ENCODE data around the gene LRRC17.
"Not testable (repeated sequence)": the region's sequence is repeated elsewhere in the genome, so short reads cannot be mapped to it uniquely, and the experiment has no call there.

The LRRC17 gene

GRCh38 chr7:102942181-102942866 is 29.5 kb downstream of the LRRC17 start:
- no peak for DNase-seq (ENCODE audit: low read depth, low spot score)

GRCh38 chr7:102942868-102943267 is 30.1 kb downstream of the LRRC17 start:
- no peak for DNase-seq (ENCODE audit: low read depth, low spot score)

GRCh38 chr7:102943423-102944169 is 30.8 kb downstream of the LRRC17 start:
- no peak for DNase-seq (ENCODE audit: low read depth, low spot score)

- no peak for DNase-seq (ENCODE audit: low read depth, low spot score)
These were observed 31.4 kb downstream of the LRRC17 start for GRCh38 chr7:102944241-102944640.

GRCh38 chr7:102951839-102952238 is 39.0 kb downstream of the LRRC17 start:
- no peak for DNase-seq (ENCODE audit: low read depth, low spot score)

- DNase-seq (ENCODE audit: low read depth, low spot score): no peak
These were observed 40.6 kb downstream of the LRRC17 start for GRCh38 chr7:102953406-102953805.

- DNase-seq (ENCODE audit: low read depth, low spot score): not testable (repeated sequence)
These were observed 41.6 kb downstream of the LRRC17 start for GRCh38 chr7:102954359-102954758.

- DNase-seq (ENCODE audit: low read depth, low spot score): not testable (repeated sequence)
These were observed 45.2 kb downstream of the LRRC17 start for GRCh38 chr7:102958004-102958403.

GRCh38 chr7:102961993-102962392 is 49.2 kb downstream of the LRRC17 start:
- DNase-seq (ENCODE audit: low read depth, low spot score): not testable (repeated sequence)

GRCh38 chr7:102966465-102966864 is 53.7 kb downstream of the LRRC17 start:
- DNase-seq (ENCODE audit: low read depth, low spot score): no peak

- no peak for DNase-seq (ENCODE audit: low read depth, low spot score)
These were observed 55.0 kb downstream of the LRRC17 start for GRCh38 chr7:102967798-102968197.

GRCh38 chr7:102973096-102973802 is 60.4 kb downstream of the LRRC17 start:
- DNase-seq (ENCODE audit: low read depth, low spot score): no peak

- DNase-seq (ENCODE audit: low read depth, low spot score): no peak
These were observed 61.8 kb downstream of the LRRC17 start for GRCh38 chr7:102974366-102975236.

- no peak for DNase-seq (ENCODE audit: low read depth, low spot score)
These were observed 63.1 kb downstream of the LRRC17 start for GRCh38 chr7:102975854-102976253.

GRCh38 chr7:102976493-102976892 is 63.7 kb downstream of the LRRC17 start:
- DNase-seq (ENCODE audit: low read depth, low spot score): no peak

GRCh38 chr7:102977586-102977985 is 64.8 kb downstream of the LRRC17 start:
- not testable (repeated sequence) for DNase-seq (ENCODE audit: low read depth, low spot score)

GRCh38 chr7:102978284-102978683 is 65.5 kb downstream of the LRRC17 start:
- no peak for DNase-seq (ENCODE audit: low read depth, low spot score)

GRCh38 chr7:102979670-102980069 is 66.9 kb downstream of the LRRC17 start:
- no peak for DNase-seq (ENCODE audit: low read depth, low spot score)

- DNase-seq (ENCODE audit: low read depth, low spot score): no peak
These were observed 68.7 kb downstream of the LRRC17 start for GRCh38 chr7:102981451-102981850.

GRCh38 chr7:102982235-102982634 is 69.4 kb downstream of the LRRC17 start:
- DNase-seq (ENCODE audit: low read depth, low spot score): no peak

- no peak for DNase-seq (ENCODE audit: low read depth, low spot score)
These were observed 70.8 kb downstream of the LRRC17 start for GRCh38 chr7:102983602-102984001.
